PC-9 (cell line): ENCODE measurements around the gene CCL19.

Source experiments
- EZH2 ChIP-seq: fragments of 200-600 bp; sonication (generic); IDR thresholded peaks from 2 replicates; pipeline ENCODE4 v1.8.0; 2017; ENCODE audit warnings: antibody characterized with exemption, low read depth
- TF ChIP-seq, protein P1 (sequence below): fragments of 200-600 bp; sonication (generic); conservative IDR thresholded peaks from 2 replicates; pipeline ENCODE4 v1.6.1; 2017; ENCODE audit warnings: mixed run types, antibody characterized with exemption, mild to moderate bottlenecking, moderate library complexity

DNA sequence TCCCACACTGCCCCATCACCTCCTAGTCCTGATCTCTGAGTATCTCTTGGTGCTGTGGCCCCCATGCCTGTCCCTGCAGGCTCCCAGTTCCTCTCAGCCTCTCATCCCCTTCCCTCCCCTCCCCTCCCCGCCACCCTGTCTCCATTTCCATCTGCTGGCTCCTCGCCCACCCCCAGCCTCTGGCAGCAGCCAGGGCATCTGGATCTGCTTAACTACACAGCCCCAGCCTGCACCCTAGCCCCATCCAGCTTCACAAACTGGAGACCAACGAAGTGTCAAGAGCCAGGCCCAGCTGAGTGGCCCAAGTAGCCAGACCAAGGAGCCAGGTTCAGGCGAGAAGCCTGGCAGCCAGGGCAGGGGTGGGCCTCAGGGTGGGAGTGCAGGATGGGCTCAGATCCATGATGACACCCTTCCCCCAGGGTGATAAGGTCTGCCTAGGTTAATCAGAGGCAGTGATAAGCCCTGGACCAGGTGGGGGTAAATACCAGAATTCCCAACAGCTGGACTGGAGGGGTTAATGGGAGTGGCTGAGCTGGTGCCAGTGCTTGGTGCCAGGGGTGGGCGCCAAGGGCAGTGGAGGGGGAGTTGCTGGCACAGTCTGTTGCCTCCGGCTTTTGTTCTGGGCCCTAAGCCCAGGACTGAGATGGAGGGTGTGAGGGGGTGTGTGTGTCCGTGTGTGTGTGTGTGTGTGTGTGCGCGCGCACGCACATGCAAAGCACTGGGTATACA lies 36.6 kb downstream of the CCL19 start:
- TF ChIP-seq, protein P1, sequence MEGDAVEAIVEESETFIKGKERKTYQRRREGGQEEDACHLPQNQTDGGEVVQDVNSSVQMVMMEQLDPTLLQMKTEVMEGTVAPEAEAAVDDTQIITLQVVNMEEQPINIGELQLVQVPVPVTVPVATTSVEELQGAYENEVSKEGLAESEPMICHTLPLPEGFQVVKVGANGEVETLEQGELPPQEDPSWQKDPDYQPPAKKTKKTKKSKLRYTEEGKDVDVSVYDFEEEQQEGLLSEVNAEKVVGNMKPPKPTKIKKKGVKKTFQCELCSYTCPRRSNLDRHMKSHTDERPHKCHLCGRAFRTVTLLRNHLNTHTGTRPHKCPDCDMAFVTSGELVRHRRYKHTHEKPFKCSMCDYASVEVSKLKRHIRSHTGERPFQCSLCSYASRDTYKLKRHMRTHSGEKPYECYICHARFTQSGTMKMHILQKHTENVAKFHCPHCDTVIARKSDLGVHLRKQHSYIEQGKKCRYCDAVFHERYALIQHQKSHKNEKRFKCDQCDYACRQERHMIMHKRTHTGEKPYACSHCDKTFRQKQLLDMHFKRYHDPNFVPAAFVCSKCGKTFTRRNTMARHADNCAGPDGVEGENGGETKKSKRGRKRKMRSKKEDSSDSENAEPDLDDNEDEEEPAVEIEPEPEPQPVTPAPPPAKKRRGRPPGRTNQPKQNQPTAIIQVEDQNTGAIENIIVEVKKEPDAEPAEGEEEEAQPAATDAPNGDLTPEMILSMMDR, result no peak
- no peak for TF ChIP-seq EZH2
